SK-N-SH (cell line): ENCODE results near the gene ROBO1.

Experiments used
- YY1 ChIP-seq: IDR thresholded peaks from 2 replicates; pipeline ENCODE4 v1.4.0; 2012; ENCODE audit warnings: low read depth, mild to moderate bottlenecking
- TF ChIP-seq, protein P1 (sequence below): IDR thresholded peaks from 2 replicates; pipeline ENCODE4 v1.4.0; 2012; ENCODE audit warnings: low read depth

DNA sequence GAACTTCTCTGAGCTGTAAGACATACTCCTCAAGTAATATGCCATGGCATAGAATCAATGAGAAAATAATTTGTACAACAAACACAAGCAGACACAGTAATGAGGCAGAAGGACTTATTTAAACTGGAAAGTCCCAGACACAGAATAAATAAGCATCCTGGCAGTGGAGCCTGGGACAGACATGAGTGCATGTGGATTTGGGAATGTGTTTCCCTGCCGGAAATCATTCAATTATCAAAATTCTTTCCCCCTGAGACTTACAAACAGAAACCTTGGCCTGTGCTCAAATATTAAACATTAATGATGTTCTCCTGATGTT, 520.1 kb downstream of the ROBO1 start:
- TF ChIP-seq, protein P1, sequence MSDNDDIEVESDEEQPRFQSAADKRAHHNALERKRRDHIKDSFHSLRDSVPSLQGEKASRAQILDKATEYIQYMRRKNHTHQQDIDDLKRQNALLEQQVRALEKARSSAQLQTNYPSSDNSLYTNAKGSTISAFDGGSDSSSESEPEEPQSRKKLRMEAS, result no peak
- TF ChIP-seq YY1, result no peak
